D341Med (cell line): ENCODE measurements around the gene CRABP1.

Source experiments
- DNase-seq: peaks from one replicate; pipeline ENCODE4 v3.0.0; 2012; ENCODE audit warnings: low spot score

Gene CRABP1

GRCh38 chr15:78317145-78317836 lies 22.9 kb upstream of the CRABP1 start:
- DNase-seq: no peak

GRCh38 chr15:78319588-78319987 lies 20.6 kb upstream of the CRABP1 start:
- DNase-seq: no peak

- DNase-seq: no peak
Measured at GRCh38 chr15:78320183-78320582, 20.0 kb upstream of the CRABP1 start.

GRCh38 chr15:78321041-78321570 lies 19.0 kb upstream of the CRABP1 start:
- no peak for DNase-seq

GRCh38 chr15:78321786-78322185 lies 18.4 kb upstream of the CRABP1 start:
- DNase-seq: no peak

- no peak for DNase-seq
Measured at GRCh38 chr15:78322243-78322642, 17.9 kb upstream of the CRABP1 start.

GRCh38 chr15:78322724-78323521 lies 17.2 kb upstream of the CRABP1 start:
- DNase-seq: no peak

GRCh38 chr15:78323693-78324092 lies 16.5 kb upstream of the CRABP1 start:
- DNase-seq: no peak

- DNase-seq: no peak
Measured at GRCh38 chr15:78324144-78324543, 16.0 kb upstream of the CRABP1 start.

- DNase-seq: no peak
Measured at GRCh38 chr15:78325092-78325843, 14.9 kb upstream of the CRABP1 start.

GRCh38 chr15:78327466-78327865 lies 12.7 kb upstream of the CRABP1 start:
- no peak for DNase-seq

- DNase-seq: no peak
Measured at GRCh38 chr15:78329625-78330024, 10.5 kb upstream of the CRABP1 start.

GRCh38 chr15:78334845-78335244 lies 5.3 kb upstream of the CRABP1 start:
- DNase-seq: no peak

- no peak for DNase-seq
Measured at GRCh38 chr15:78335985-78336384, 4.2 kb upstream of the CRABP1 start.

- no peak for DNase-seq
Measured at GRCh38 chr15:78338781-78339180, 1.4 kb upstream of the CRABP1 start.

- DNase-seq: no peak
Measured at GRCh38 chr15:78339559-78339958, 594 bp upstream of the CRABP1 start.

GRCh38 chr15:78341057-78341987 lies 1.2 kb downstream of the CRABP1 start:
- peak; percentile 49 for DNase-seq

- DNase-seq: no peak
Measured at GRCh38 chr15:78342021-78342420, 1.9 kb downstream of the CRABP1 start.

- DNase-seq: no peak
Measured at GRCh38 chr15:78343276-78344060, 3.3 kb downstream of the CRABP1 start.

- DNase-seq: no peak
Measured at GRCh38 chr15:78345396-78346125, 5.4 kb downstream of the CRABP1 start.
